Measurements from ENCODE around the gene TNRC6C. TPM values are rescaled to one million over a fixed set of nuclear protein-coding genes. Genes with fewer than 3 reads are reported as not detected.

TNRC6C gene
- total and polyA plus RNA-seq, 4 donors, result 1.3 to 7.7 (median 2.9) TPM

GRCh38 chr17:78124081-78124835 is 165.8 kb downstream of the TNRC6C start:
- H3K9me3 ChIP-seq (ENCODE audit: control insufficient read depth in 4 of 4, low read length in 3 of 4), result no peaks in the 10 kb centered on the region
- TF ChIP-seq HNF4G (IDR thresholded peaks at IDR 0.05), result no peak
- TF ChIP-seq FOXA1 (IDR thresholded peaks at IDR 0.05), result no peak
- no peak for TF ChIP-seq GABPA (IDR thresholded peaks at IDR 0.05 in 1 of 2, conservative IDR thresholded peaks at IDR 0.05 in 1 of 2)
- TF ChIP-seq NR2F2 (IDR thresholded peaks at IDR 0.05), result no peak
- no peak for TF ChIP-seq HNF4A (conservative IDR thresholded peaks at IDR 0.05)
- TF ChIP-seq RXRA (IDR thresholded peaks at IDR 0.05), result no peak
- no peak for TF ChIP-seq FOXA2 (IDR thresholded peaks at IDR 0.05)
- TF ChIP-seq ATF3 (IDR thresholded peaks at IDR 0.05), result no peak
- TF ChIP-seq TAF1 (conservative IDR thresholded peaks at IDR 0.05), result no peak
- DNase-seq (ENCODE audit: low spot score), result no peak
- peaks cover 0 to 30% (median 11%) of the 10 kb centered on the region in 4 donors for H3K4me1 ChIP-seq (ENCODE audit: control insufficient read depth in 4 of 4, insufficient read depth in 4 of 4, low read length in 3 of 4)
- H3K9ac ChIP-seq (ENCODE audit: low read depth in 1 of 2, low read length in 2 of 2), result no peak overlapping the region
- no peak overlapping the region for H3K4me3 ChIP-seq (ENCODE audit: low read depth in 1 of 3, low read length in 3 of 3)
- WGBS, result 86% methylated on average over 30 of the region's 30 CpGs
- peaks cover 0 to 3% (median 0%) of the 10 kb centered on the region in 4 donors for H3K36me3 ChIP-seq (ENCODE audit: control insufficient read depth in 4 of 4, insufficient read depth in 3 of 4, low read depth in 1 of 4, low read length in 3 of 4)
- H3K27me3 ChIP-seq (ENCODE audit: control insufficient read depth in 4 of 4, insufficient read depth in 4 of 4, low read length in 3 of 4), result no peaks in the 10 kb centered on the region
- no peak overlapping the region for H3K27ac ChIP-seq (ENCODE audit: low read depth in 1 of 2, low read length in 2 of 2)

GRCh38 chr17:78124836-78125137 is 166.3 kb downstream of the TNRC6C start:
- no peak overlapping the region for H3K9ac ChIP-seq (ENCODE audit: low read depth in 1 of 2, low read length in 2 of 2)

More at GRCh38 chr17:78124836-78125137, 166.3 kb downstream of the TNRC6C start:
- Histone ChIP-seq H3K36me3 (ENCODE audit: control insufficient read depth in 4 of 4, insufficient read depth in 3 of 4, low read depth in 1 of 4, low read length in 3 of 4) (peaks cover 0 to 3% (median 0%) of the 10 kb centered on the region in 4 donors), H3K27me3 (ENCODE audit: control insufficient read depth in 4 of 4, insufficient read depth in 4 of 4, low read length in 3 of 4) (no peaks in the 10 kb centered on the region), H3K27ac (ENCODE audit: low read depth in 1 of 2, low read length in 2 of 2) (no peak overlapping the region), H3K4me1 (ENCODE audit: control insufficient read depth in 4 of 4, insufficient read depth in 4 of 4, low read length in 3 of 4) (peaks cover 3 to 35% (median 13%) of the 10 kb centered on the region in 4 donors), H3K4me3 (ENCODE audit: low read depth in 1 of 3, low read length in 3 of 3) (no peak overlapping the region), H3K9me3 (ENCODE audit: control insufficient read depth in 4 of 4, low read length in 3 of 4) (no peaks in the 10 kb centered on the region)
- TF ChIP-seq MAX (IDR thresholded peaks at IDR 0.05), result no peak
- no peak for TF ChIP-seq FOXA1 (IDR thresholded peaks at IDR 0.05)
- no peak for TF ChIP-seq RXRA (IDR thresholded peaks at IDR 0.05)
- no peak for TF ChIP-seq RAD21 (IDR thresholded peaks at IDR 0.05)
- TF ChIP-seq REST (IDR thresholded peaks at IDR 0.05), result no peak
- TF ChIP-seq EGR1 (IDR thresholded peaks at IDR 0.05; ENCODE audit: low read depth in 2 of 2), result no peak
- TF ChIP-seq HNF4A (conservative IDR thresholded peaks at IDR 0.05), result no peak
- DNase-seq (ENCODE audit: low spot score), result no peak
- 81% methylated on average over 12 of the region's 12 CpGs for WGBS
